ENCODE measurements around the gene S100A16.

Gene S100A16

DNA sequence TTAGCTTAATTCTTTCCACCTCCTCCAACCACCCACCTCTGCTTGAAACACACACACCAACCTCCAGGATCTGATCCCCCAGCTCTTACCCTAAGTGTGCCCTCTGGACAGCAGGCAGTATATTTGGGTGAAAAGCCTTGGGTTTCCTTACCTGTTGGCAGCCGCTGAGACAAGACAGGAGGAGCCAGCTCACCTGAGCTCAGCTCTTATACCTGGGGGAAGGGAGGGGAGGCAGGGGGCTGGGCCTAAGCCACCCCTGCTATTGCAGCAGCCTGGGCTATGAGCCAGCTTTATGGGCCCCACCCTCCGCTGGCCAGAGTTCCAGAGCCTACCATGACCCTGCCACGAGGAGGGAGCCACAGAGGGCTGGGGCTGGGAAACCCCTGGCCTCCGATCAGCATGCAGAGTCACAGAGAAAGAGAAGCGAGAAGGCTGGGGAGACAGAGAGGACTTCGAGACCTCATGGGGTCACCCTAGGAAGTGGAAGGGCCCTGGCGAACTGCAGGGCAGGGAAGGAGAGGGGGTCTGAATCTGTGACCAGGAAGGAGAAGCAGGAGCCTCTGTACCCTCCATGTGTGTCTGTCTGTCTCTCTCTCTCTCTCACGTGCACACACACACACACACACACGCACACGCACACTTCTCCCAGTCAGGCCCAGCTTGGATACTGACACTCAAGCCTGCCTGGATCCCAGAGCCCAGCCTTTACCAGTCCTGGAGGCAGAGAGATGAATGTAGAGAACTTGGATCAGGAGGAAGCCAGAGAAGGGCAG, 3.4 kb upstream of the S100A16 start, which contains the start of gene S100A14:
TSS of gene S100A14 (minus strand) at position 182 of the 773 bp plus-strand sequence. CDS start 467 bp downstream, outside the sequence.
- no peak for DNase-seq (ENCODE audit: extremely low read depth in 1 of 2, low read depth in 1 of 2)

DNA sequence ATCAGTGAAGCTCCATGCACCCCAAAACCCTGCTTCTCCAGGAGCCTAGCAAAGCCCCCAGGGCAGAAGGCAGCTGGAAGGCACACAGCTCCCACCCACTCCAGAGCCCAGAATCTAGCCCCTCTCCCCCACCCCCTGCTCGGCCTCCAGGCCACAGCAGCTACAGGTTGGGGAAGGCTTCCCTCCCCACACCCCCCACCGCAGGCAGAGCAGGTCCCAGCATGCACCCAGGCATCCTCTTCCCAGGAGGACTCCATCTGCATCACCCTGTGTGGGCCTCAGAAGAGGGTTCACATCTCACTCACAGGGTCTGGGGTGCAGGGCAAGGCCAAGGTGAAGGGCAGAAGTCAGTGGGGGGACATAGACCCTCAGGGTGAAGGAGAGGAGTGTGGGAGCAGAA, 2.5 kb upstream of the S100A16 start:
- DNase-seq (ENCODE audit: extremely low read depth in 1 of 2, low read depth in 1 of 2) = no peak

GRCh38 chr1:153614906-153615305, 2.0 kb upstream of the S100A16 start:
- no peak for DNase-seq (ENCODE audit: extremely low read depth in 1 of 2, low read depth in 1 of 2)

GRCh38 chr1:153614189-153614900, 1.4 kb upstream of the S100A16 start:
- DNase-seq (ENCODE audit: extremely low read depth in 1 of 2, low read depth in 1 of 2) = no peak

- DNase-seq (ENCODE audit: extremely low read depth in 1 of 2, low read depth in 1 of 2) = no peak
Measured at GRCh38 chr1:153613406-153613805, 469 bp upstream of the S100A16 start.

DNA sequence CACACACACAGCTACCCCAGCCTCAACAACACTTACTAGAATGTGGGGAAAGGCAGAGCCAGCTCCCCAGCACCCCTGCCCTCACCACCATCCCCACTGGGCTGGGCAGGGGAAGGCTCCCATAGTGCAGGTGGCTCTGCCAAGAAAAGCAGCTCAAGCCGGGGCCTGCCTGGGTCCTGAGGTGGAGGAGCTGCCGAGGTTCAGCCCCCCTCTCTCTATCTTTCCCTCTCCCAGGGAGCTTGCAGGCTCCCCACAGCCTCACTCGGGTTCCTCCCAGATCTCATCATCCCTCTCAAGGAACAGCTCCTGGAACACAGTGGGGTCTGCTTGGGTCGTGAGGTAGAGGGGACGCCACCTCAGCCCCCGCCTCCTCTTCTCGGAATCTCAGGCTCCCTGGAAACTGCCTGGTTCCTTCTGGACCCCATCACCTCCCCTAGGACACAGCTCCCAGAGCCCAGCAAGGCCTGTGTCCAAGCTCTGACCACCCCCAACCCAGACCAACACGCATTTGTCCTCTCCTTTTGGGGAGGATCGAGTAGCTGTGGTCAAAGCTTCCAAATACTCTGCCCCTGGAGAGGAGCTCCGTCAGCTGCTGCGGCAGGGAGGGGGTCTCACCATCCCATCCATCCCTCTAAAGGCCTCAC, 704 bp downstream of the S100A16 start:
- no peak for DNase-seq (ENCODE audit: extremely low read depth in 1 of 2, low read depth in 1 of 2)

- DNase-seq (ENCODE audit: extremely low read depth in 1 of 2, low read depth in 1 of 2) = no peak
Measured at GRCh38 chr1:153611356-153611755, 1.6 kb downstream of the S100A16 start.

- no peak for DNase-seq (ENCODE audit: extremely low read depth in 1 of 2, low read depth in 1 of 2)
Measured at GRCh38 chr1:153610811-153611301, 2.1 kb downstream of the S100A16 start.

DNA sequence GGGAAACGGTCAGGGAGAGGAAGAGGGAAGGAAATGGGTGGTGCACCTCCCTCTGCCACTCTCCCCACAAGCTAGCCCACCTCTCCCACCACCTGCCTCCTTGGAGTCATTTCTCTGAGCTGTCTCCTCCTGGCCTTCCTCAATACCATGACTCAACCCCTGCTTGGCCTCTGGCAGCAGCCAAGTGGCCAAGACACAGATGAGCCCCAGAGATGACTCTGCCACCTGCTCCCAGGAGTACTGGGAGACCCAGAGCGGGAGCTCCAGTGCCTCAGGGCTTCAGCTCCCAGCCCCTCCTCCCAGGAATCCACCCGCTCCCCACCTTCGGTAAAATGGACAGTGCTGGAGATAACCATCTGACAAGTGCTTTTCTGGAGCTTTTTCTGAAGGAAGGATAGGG, 2.6 kb downstream of the S100A16 start:
- no peak for DNase-seq (ENCODE audit: extremely low read depth in 1 of 2, low read depth in 1 of 2)

DNA sequence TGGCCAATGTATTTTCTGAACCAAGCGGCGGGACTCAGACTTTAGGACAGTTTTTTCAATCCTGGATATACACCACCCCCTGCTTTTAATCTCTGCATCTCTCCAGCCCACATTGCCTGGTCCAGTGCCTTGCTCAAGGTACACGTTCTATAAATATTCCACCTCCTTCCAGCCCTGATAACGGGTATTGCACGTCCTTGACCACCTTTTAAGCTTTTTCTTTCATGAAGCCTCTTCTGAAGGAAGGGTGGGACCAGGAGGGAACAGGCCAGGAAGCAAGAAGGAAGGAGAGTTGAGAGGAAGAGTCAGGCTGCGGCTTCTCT, 3.4 kb downstream of the S100A16 start:
- no peak for DNase-seq (ENCODE audit: extremely low read depth in 1 of 2, low read depth in 1 of 2)

GRCh38 chr1:153608742-153609584, 4.0 kb downstream of the S100A16 start:
- DNase-seq (ENCODE audit: extremely low read depth in 1 of 2, low read depth in 1 of 2) = no peak

GRCh38 chr1:153608089-153608682, 4.8 kb downstream of the S100A16 start:
- no peak for DNase-seq (ENCODE audit: extremely low read depth in 1 of 2, low read depth in 1 of 2)

GRCh38 chr1:153607381-153607780, 5.6 kb downstream of the S100A16 start:
- no peak for DNase-seq (ENCODE audit: extremely low read depth in 1 of 2, low read depth in 1 of 2)

DNA sequence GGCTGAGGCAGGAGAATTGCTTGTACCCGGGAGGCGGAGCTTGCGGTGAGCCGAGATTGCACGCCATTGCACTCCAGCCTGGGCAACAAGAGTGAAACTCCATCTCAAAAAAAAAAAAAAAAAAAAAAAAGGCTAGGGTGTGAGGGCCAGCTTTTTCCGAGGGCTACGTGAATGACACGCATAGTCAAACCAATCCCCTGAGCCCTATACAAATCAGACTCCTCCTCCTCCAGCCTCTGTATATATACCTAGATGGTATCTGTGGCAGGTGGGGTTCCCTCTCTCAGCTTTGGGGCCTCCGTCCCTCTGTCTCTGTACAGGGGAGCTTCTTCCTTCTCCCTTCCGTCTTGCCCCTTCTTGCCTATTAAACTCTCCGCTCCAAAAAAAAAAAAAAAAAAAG, 6.7 kb downstream of the S100A16 start:
- no peak for DNase-seq (ENCODE audit: extremely low read depth in 1 of 2, low read depth in 1 of 2)

GRCh38 chr1:153602749-153603148, 10.2 kb downstream of the S100A16 start:
- DNase-seq (ENCODE audit: extremely low read depth in 1 of 2, low read depth in 1 of 2) = no peak

DNA sequence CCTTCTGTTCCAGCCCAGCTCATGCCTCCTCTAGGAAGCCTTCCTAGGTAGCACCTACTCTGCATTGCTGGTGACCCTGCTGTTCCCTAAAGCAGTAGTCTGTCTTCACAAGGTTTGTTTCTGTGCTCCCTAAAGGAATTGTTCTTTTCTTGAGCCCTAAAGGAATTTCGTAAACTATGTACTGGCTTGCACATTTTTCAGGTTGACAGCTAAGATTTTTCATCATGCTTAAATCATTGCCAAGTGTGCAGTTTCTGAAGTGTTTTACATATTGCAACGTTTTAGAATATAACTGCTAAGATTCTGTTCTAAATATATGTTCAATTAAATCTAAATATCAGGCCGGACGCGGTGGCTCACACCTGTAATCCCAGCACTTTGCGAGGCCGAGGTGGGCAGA, 13.1 kb downstream of the S100A16 start:
- no peak for DNase-seq (ENCODE audit: extremely low read depth in 1 of 2, low read depth in 1 of 2)

DNA sequence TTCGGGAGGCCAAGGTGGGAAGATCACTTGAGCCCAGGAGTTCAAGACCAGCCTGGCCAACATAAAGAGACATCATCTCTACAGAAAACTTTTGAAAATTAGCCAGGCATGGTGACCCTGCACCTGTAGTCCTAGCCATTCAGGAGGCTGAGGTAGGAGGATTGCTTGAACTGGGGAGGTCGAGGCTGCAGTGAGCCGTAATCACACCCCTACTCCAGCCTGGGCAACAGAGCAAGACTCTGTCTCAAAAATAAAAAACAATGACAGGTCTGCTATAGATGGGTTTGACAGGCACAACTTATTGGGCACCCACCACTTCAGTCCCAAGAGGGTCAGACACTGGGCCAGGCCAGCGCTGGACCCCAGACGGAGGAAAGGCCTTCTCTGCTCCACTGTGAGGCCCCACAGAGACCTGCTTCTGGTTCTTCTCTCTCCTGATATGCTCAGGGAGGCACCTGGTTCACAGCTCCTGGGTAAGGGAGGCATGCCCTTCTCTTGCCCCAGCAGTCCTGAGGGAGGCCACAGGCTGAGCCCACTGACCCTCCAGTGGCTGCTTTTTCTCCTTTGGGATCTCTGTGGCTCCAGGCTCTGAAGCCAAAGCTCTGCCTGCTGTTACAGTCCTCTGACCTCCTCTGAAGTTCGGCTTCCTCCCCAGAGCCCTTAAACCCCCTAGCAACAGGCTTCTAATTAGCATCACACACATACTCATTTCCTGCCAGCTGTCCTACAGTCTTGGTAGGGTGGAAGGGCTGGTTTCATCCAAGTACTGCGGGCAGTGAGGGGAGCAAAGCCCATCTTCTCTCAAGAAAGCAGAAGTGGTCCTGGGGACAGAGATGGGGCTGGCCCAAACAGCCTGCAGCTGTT, 14.4 kb downstream of the S100A16 start:
- DNase-seq (ENCODE audit: extremely low read depth in 1 of 2, low read depth in 1 of 2) = peak in 1 of 2 donors; percentile 17

- peak in 1 of 2 donors; percentile 22 for DNase-seq (ENCODE audit: extremely low read depth in 1 of 2, low read depth in 1 of 2)
Measured at GRCh38 chr1:153597206-153597605, 15.7 kb downstream of the S100A16 start.

- DNase-seq (ENCODE audit: extremely low read depth in 1 of 2, low read depth in 1 of 2) = no peak
Measured at GRCh38 chr1:153592748-153593147, 20.2 kb downstream of the S100A16 start.

Data from stimulated activated CD8-positive, alpha-beta memory T cell treated with anti-CD3 and anti-CD28 coated beads, Interleukin-7, amount 100 ng/mL, for 48 hours (primary cell).